HG02943 (cell line): ENCODE data around the gene SMYD4.
"Not testable (repeated sequence)": the region's sequence is repeated elsewhere in the genome, so short reads cannot be mapped to it uniquely, and the experiment has no call there.

Experiments
- ATAC-seq: cut with Tn5 transposase; IDR thresholded peaks from one replicate; pipeline ENCODE4 v1.9.1; 2021; ENCODE audit warnings: mild to moderate bottlenecking, low read depth, moderate library complexity; ENCODE audit not compliant: unreplicated experiment

Gene SMYD4

GRCh38 chr17:1786708-1787107, 43.0 kb downstream of the SMYD4 start:
- ATAC-seq = no peak

GRCh38 chr17:1785930-1786329, 43.8 kb downstream of the SMYD4 start:
- ATAC-seq = no peak

GRCh38 chr17:1783834-1784611, 45.7 kb downstream of the SMYD4 start:
- ATAC-seq = no peak

GRCh38 chr17:1783271-1783670, 46.4 kb downstream of the SMYD4 start:
- no peak for ATAC-seq

- ATAC-seq = no peak
Measured at GRCh38 chr17:1782171-1782567, 47.5 kb downstream of the SMYD4 start.

DNA sequence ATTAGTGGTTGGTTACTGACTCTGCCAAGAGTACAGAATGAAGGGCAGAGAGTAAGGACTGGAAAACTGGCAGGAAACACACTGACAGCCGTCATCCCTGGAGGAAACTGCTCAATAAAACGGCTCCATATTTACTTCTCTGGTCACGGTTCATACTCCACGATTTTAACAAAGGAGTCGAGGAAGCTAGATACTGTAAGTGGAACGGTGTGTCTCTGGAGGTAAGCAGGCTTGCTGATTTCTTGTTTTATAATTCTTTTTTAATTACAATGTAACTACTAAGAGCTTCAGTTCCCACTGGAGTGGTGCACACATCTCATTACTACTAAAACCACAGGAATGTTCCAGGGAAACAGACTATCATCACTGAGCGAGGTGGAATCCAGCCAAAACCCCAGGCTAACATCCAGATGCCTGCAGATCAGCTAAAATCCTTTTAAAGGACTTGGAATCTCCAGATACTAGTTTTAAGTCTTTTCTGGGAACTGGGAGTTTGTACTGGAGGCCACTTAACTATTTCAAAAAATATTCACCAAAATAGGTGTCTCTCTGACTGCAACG, 50.1 kb downstream of the SMYD4 start:
- no peak for ATAC-seq

DNA sequence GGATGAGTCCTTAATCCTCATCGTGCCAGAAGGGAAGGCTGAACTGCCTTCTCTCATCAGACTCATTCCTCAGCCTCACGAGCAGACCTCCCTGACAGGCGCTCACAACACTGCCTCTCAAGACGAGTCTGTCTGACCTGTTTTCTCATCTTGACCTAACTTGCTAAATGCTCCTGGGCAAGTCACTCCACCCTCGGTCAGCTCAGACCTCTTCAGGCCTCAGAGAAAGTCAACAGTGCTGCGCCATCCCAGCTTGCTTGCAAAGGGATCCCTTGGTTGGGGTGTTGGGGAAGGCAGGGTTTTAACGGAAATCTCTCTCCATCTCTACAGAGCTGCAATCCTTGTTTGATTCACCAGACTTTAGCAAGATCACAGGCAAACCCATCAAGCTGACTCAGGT, 52.8 kb downstream of the SMYD4 start:
- ATAC-seq = no peak

DNA sequence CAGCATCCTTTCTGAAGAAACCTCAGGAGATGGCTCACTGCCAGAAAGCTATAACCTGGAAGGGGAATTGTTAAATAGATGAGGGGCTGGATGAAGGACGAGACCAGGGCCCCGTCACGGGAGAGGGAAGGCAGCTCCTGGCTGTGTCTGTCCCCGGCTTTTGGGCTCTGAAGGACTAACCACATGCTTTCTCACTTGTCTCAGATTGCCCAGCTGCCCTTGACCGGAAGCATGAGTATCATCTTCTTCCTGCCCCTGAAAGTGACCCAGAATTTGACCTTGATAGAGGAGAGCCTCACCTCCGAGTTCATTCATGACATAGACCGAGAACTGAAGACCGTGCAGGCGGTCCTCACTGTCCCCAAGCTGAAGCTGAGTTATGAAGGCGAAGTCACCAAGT, 53.4 kb downstream of the SMYD4 start:
- ATAC-seq = no peak

DNA sequence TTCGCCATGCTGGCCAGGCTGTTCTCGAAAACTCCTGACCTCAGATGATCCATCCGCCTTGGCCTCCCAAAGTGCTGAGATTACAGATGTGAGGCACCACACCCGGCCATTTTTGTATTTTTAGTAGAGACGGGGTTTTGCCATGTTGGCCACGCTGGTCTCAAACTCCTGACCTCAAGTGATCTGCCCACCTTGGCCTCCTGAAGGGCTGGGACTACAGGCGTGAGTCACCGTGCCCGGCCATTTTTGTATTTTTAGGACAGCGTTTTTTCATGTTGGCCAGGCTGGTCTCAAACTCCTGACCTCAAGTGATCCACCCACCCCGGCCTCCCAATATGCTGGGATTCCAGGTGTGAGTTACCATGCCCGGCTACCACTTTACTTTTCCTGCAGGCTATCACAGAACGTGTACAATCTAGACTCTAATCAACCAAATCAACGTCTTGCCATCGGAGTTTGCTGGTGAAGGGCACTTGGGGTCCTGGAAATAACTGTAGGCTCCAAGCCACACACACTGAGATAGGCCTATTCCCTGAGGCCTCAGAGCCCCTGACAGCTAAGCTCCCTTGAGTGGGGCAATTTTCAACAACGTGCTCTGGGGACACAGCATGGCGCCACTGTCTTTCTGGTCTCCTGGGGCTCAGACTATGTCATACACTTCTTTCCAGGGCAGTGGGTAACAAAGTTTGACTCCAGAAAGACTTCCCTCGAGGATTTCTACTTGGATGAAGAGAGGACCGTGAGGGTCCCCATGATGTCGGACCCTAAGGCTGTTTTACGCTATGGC, 55.1 kb downstream of the SMYD4 start:
- no peak for ATAC-seq

GRCh38 chr17:1773696-1774181, 56.0 kb downstream of the SMYD4 start:
- ATAC-seq = no peak

- not testable (repeated sequence) for ATAC-seq
Measured at GRCh38 chr17:1773000-1773695, 56.6 kb downstream of the SMYD4 start.

DNA sequence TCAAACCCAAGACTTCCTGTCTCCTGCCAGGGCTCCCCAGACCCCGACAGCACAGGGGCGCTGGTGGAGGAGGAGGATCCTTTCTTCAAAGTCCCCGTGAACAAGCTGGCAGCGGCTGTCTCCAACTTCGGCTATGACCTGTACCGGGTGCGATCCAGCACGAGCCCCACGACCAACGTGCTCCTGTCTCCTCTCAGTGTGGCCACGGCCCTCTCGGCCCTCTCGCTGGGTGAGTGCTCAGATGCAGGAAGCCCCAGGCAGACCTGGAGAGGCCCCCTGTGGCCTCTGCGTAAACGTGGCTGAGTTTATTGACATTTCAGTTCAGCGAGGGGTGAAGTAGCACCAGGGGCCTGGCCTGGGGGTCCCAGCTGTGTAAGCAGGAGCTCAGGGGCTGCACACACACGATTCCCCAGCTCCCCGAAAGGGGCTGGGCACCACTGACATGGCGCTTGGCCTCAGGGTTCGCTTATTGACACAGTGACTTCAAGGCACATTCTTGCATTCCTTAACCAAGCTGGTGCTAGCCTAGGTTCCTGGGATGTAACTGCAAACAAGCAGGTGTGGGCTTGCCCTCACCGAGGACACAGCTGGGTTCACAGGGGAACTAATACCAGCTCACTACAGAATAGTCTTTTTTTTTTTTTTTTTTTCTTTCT, 59.8 kb downstream of the SMYD4 start:
- ATAC-seq = no peak

DNA sequence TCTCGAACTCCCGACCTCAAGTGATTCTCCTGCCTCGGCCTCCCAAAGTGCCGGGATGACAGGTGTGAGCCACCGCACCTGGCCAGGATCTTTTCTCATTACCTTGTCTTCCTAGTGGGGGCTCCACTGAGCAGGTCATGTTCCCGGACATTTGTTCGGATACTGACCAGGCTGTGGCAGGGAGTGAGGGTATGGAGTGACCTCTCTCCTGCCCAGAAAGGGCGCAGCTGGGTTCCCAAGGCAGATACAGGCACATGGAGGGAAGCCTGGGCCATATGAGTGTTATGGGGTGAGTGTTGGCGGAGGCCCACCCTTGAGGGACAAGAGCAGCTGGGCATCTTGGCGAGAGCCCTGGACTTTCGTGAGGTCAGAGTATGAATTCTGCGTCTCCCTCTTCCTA, 62.3 kb downstream of the SMYD4 start:
- ATAC-seq = no peak

DNA sequence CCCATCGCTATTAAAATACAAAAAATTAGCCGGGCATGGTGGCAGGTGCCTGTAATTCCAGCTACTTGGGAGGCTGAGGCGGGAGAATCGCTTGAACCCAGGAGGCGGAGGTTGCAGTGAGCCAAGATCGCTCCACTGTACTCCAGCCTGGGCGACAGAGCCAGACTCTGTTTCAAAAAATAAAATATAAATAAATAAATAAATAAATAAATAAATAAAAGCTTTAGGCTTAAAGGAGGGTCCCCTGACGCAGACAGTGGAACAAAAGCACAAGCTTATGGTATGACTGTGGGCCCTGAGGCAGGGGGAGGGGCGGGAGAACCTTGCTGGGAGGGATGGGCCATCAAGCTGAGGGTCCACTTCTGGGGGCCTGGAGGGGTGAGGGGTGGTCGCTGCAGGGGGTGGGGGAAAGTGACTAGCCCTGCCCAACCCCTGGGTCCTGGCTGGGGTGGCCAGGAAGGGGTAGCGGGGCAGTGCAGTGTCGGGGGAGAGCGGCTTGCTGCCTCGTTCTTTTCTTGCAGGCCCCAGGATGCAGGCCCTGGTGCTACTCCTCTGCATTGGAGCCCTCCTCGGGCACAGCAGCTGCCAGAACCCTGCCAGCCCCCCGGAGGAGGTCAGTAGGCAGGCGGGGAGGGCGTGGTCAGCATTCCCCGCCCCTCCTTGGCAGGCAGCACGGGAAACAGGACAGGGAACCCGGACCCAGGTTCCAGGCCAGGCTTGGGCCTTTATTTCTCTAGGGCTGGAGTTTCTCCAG, 63.1 kb downstream of the SMYD4 start:
- ATAC-seq = no peak

DNA sequence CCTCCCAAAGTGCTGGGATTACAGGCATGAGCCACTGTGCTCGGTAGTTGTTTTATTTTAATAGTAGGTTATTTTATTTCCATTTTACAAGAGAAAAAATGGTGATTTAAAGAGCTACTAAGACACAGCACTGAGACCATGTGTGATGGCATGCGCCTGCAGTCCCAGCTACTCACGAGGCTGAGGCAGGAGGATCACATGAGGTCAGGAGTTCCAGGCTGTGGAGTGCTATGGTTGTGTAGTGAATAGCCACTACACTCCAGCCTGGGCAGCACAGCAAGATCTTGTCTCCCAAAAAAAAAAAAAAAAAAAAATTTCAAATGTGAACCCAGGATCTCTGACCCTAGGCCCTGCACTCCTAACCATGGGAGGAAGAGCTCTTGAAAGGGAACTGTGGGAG, 64.1 kb downstream of the SMYD4 start:
- ATAC-seq = no peak

GRCh38 chr17:1764705-1765104, 65.0 kb downstream of the SMYD4 start:
- not testable (repeated sequence) for ATAC-seq

DNA sequence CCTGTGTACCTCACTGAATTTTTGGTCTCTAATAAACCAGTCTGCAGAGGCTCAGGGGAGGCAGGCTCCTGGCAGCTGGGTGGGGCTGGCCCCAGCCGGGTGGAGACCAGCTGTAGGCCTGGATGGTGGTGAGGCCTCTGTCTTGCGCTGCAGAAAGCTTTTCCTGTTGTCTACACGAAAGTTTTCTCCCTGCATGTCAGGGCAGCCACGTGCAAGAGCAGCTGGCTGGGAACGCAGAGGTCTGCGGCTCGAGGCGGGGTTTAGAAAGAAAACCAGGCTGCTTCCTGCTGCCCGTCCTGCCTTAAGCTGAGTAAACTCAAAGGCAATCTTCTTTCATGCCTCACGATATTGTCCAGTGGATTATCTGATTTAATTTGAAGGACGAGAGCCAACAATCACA, 65.4 kb downstream of the SMYD4 start:
- no peak for ATAC-seq

DNA sequence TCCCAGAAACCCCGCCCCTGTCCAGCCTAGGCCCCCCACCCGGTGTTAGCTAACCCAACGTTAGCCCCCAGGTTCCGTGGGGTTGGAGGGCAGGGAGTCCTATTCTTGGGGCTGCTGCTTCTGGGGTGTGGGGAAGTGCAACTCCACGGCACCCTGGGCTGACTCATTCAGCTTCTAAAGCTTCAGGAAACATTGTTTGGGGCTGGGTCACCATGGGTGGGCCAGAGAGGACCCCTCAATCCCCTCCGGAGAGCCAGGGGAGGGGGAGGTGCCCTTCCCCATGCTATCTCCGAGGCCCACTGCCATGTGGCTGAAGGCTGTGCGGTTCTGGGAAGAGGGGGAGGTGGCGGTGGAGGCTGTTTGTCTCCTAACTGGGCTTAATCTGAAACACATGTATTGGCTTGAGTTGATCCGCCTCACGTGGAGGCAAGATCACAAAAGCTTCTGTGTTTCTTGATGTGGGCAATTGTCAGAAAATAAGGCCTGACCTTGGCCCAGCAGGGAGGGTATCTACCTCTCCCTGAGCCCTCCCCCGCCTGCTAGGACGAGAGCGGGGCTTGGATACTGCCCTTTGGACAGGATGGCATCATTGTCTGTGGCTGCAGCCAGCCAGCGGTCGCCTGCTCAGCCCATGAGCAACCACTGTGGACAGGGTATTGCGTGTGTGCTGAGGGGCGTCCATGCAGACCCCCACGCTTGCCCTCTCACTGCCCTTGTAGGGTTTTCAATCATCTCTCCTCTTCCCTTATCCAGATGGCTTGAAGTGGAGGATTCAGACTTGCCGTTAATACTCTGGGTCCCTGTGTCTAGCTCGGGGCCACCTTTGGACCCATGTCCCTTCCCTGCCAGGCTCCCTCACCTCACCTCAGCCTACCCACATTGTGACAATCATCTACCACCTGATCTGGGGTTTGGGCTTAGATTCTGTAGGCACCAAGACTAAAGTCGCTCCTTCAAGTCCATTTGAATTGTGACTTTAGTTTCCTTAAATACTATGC, 66.5 kb downstream of the SMYD4 start:
- no peak for ATAC-seq
